ENCODE data around the gene LAMC3. TPM values are rescaled to one million over a fixed set of nuclear protein-coding genes. Genes with fewer than 3 reads are reported as not detected.

The LAMC3 gene
- total RNA-seq, 1 experiment from 2014 or later = 4.6 TPM

- H3K79me2 ChIP-seq (ENCODE audit: low read length) = no peaks in the 10 kb centered on the region
- ChIA-PET POLR2A (ENCODE audit: unreplicated experiment) (no interaction called here), CTCF (no interaction called here)
- no TSS peak for BruUV-seq (replicated peaks)
- no peaks in the 10 kb centered on the region for H3K9me2 ChIP-seq (replicated peaks; ENCODE audit: low read length)
- intact Hi-C loops (cut with micrococcal nuclease) = no loop called here
- H3K4me1 ChIP-seq (ENCODE audit: insufficient read depth, low read length) = no peaks in the 10 kb centered on the region
- no peak overlapping the region for H3K4me2 ChIP-seq (ENCODE audit: low read length)
- H3K36me3 ChIP-seq (ENCODE audit: low read depth, low read length) = no peaks in the 10 kb centered on the region
- DNase-seq = no peak
- H3K27me3 ChIP-seq (ENCODE audit: low read length) = no peaks in the 10 kb centered on the region
- no peak overlapping the region for H3K27ac ChIP-seq (ENCODE audit: low read length)
- no peak overlapping the region for H2AFZ ChIP-seq (ENCODE audit: low read length)
- no peaks in the 10 kb centered on the region for H3K9me3 ChIP-seq (ENCODE audit: low read length)
- no peak for ATAC-seq
- no peaks in the 10 kb centered on the region for H4K20me1 ChIP-seq (ENCODE audit: low read length)
- TF ChIP-seq EZH2phosphoT487 (IDR thresholded peaks at IDR 0.05; ENCODE audit: borderline replicate concordance, low read length) (no peak), EZH2 (IDR thresholded peaks at IDR 0.05; ENCODE audit: low read length, unreplicated experiment) (no peak), CTCF (conservative IDR thresholded peaks at IDR 0.05; ENCODE audit: low read depth, low read length) (no peak)
- H3K4me3 ChIP-seq (ENCODE audit: low read length) = no peak overlapping the region
- no peak overlapping the region for H3K9ac ChIP-seq (ENCODE audit: low read length)
- no peaks in the 10 kb centered on the region for H3F3A ChIP-seq (ENCODE audit: low read length, unreplicated experiment)
These were observed 82.5 kb downstream of the LAMC3 start for GRCh38 chr9:131091352-131091992.

GRCh38 chr9:131092030-131092429, 83.1 kb downstream of the LAMC3 start:
- no TSS peak for BruUV-seq (replicated peaks)
- intact Hi-C loops (cut with micrococcal nuclease) = no loop called here
- Histone ChIP-seq H3K9me3 (ENCODE audit: low read length) (no peaks in the 10 kb centered on the region), H3K4me2 (ENCODE audit: low read length) (no peak overlapping the region), H3K36me3 (ENCODE audit: low read depth, low read length) (no peaks in the 10 kb centered on the region), H2AFZ (ENCODE audit: low read length) (no peak overlapping the region), H3K27ac (ENCODE audit: low read length) (no peak overlapping the region), H3K9ac (ENCODE audit: low read length) (no peak overlapping the region), H3K79me2 (ENCODE audit: low read length) (no peaks in the 10 kb centered on the region), H3K4me3 (ENCODE audit: low read length) (no peak overlapping the region), H3K27me3 (ENCODE audit: low read length) (no peaks in the 10 kb centered on the region), H4K20me1 (ENCODE audit: low read length) (no peaks in the 10 kb centered on the region), H3K4me1 (ENCODE audit: insufficient read depth, low read length) (no peaks in the 10 kb centered on the region), H3K9me2 (replicated peaks; ENCODE audit: low read length) (no peaks in the 10 kb centered on the region), H3F3A (ENCODE audit: low read length, unreplicated experiment) (no peaks in the 10 kb centered on the region)
- ChIA-PET POLR2A (ENCODE audit: unreplicated experiment) (no interaction called here), CTCF (no interaction called here)
- TF ChIP-seq EZH2 (IDR thresholded peaks at IDR 0.05; ENCODE audit: low read length, unreplicated experiment) (no peak), CTCF (conservative IDR thresholded peaks at IDR 0.05; ENCODE audit: low read depth, low read length) (no peak), EZH2phosphoT487 (IDR thresholded peaks at IDR 0.05; ENCODE audit: borderline replicate concordance, low read length) (no peak)
- no peak for DNase-seq
- no peak for ATAC-seq

- BruUV-seq (replicated peaks) = no TSS peak
These were observed 83.8 kb downstream of the LAMC3 start for GRCh38 chr9:131092548-131093440.

More at GRCh38 chr9:131092548-131093440, 83.8 kb downstream of the LAMC3 start:
- H3K36me3 ChIP-seq (ENCODE audit: low read depth, low read length) = no peaks in the 10 kb centered on the region
- H4K20me1 ChIP-seq (ENCODE audit: low read length) = no peaks in the 10 kb centered on the region
- H3K4me3 ChIP-seq (ENCODE audit: low read length) = no peak overlapping the region
- no peaks in the 10 kb centered on the region for H3K79me2 ChIP-seq (ENCODE audit: low read length)
- intact Hi-C loops (cut with micrococcal nuclease) = no loop called here
- H3K4me1 ChIP-seq (ENCODE audit: insufficient read depth, low read length) = 0 out of 2 replicates have a peak, but pooled peaks cover 6% of the 10 kb centered on the region
- no peaks in the 10 kb centered on the region for H3K27me3 ChIP-seq (ENCODE audit: low read length)
- H3K9me2 ChIP-seq (replicated peaks; ENCODE audit: low read length) = no peaks in the 10 kb centered on the region
- ChIA-PET POLR2A (ENCODE audit: unreplicated experiment) (no interaction called here), CTCF (no interaction called here)
- no peak overlapping the region for H3K4me2 ChIP-seq (ENCODE audit: low read length)
- no peak for TF ChIP-seq CTCF (conservative IDR thresholded peaks at IDR 0.05; ENCODE audit: low read depth, low read length)
- H3K9ac ChIP-seq (ENCODE audit: low read length) = no peak overlapping the region
- H3F3A ChIP-seq (ENCODE audit: low read length, unreplicated experiment) = no peaks in the 10 kb centered on the region
- H3K9me3 ChIP-seq (ENCODE audit: low read length) = no peaks in the 10 kb centered on the region
- no peak overlapping the region for H3K27ac ChIP-seq (ENCODE audit: low read length)
- no peak for ATAC-seq
- no peak for DNase-seq
- H2AFZ ChIP-seq (ENCODE audit: low read length) = no peak overlapping the region
